HepG2 (cell line): ENCODE results near the gene CYSTM1. TPM values are rescaled to one million over a fixed set of nuclear protein-coding genes. Genes with fewer than 3 reads are reported as not detected.

ENCODE experiments used
- CENPBD1 ChIP-seq: sonication (generic); formaldehyde crosslinking; IDR thresholded peaks from 2 replicates; pipeline ENCODE4 v1.8.0; 2022; ENCODE audit warnings: missing genetic modification reagents, low read depth, mild to moderate bottlenecking, borderline replicate concordance
- GLI4 ChIP-seq: sonication (generic); formaldehyde crosslinking; IDR thresholded peaks from 2 replicates; pipeline ENCODE4 v1.5.1; 2020; ENCODE audit warnings: missing genetic modification reagents, mild to moderate bottlenecking, moderate library complexity, borderline replicate concordance
- IKZF5 ChIP-seq: IDR thresholded peaks from 2 replicates; pipeline ENCODE4 v1.6.1; 2018; ENCODE audit warnings: missing genetic modification reagents, mild to moderate bottlenecking, missing compliant biosample characterization
- KAT7 ChIP-seq: IDR thresholded peaks from 2 replicates; pipeline ENCODE4 v1.6.1; 2018; ENCODE audit warnings: borderline replicate concordance, missing compliant biosample characterization
- KDM2A ChIP-seq: sonication (generic); formaldehyde crosslinking; IDR thresholded peaks from 2 replicates; pipeline ENCODE4 v1.4.0; 2020; ENCODE audit warnings: low read depth, missing genetic modification reagents, borderline replicate concordance
- KLF11 ChIP-seq: IDR thresholded peaks from 2 replicates; pipeline ENCODE4 v1.6.1; 2016; ENCODE audit warnings: missing compliant biosample characterization
- PRDM15 ChIP-seq: sonication (generic); formaldehyde crosslinking; IDR thresholded peaks from 2 replicates; pipeline ENCODE4 v1.4.0; 2020; ENCODE audit warnings: missing genetic modification reagents
- SMAD3 ChIP-seq: sonication (generic); formaldehyde crosslinking; IDR thresholded peaks from 2 replicates; pipeline ENCODE4 v1.4.0; 2020; ENCODE audit warnings: missing genetic modification reagents
- SOX13 ChIP-seq, 3 experiments: fragments of 450-650 bp in 1 of 3; sonication (generic) in 1 of 3; formaldehyde crosslinking in 1 of 3; IDR thresholded peaks in 2 of 3; conservative IDR thresholded peaks in 1 of 3; 2 replicates each; pipeline versions ENCODE4 v1.5.0 to v1.6.1; 2016 to 2020; ENCODE audit warnings: antibody characterized with exemption in 1 of 3, mild to moderate bottlenecking in 1 of 3, missing compliant biosample characterization in 1 of 3, missing genetic modification reagents in 1 of 3, moderate library complexity in 1 of 3
- SP4 ChIP-seq: sonication (generic); formaldehyde crosslinking; IDR thresholded peaks from 2 replicates; pipeline ENCODE4 v1.8.1; 2023; ENCODE audit warnings: mild to moderate bottlenecking, missing genetic modification reagents
- ZNF782 ChIP-seq: sonication (generic); formaldehyde crosslinking; IDR thresholded peaks from 2 replicates; pipeline ENCODE4 v1.4.0; 2020; ENCODE audit warnings: missing genetic modification reagents, mild to moderate bottlenecking, borderline replicate concordance
- polyA plus RNA-seq, 8 experiments: library from polyadenylated mRNA; depleted of rRNA in 3 of 8; stranded (reverse) in 7 of 8; unstranded in 1 of 8; fragments of >200 nt; fragmentation: Illumina TruSeq in 4 of 8; extraction: Trizol in 4 of 8; gene quantifications; 2 replicates each; pipeline versions ENCODE4 v1.2.1 to v1.2.3, GENCODE V29; 2011 to 2016; ENCODE audit warnings: low read depth in 4 of 8, missing spikeins in 1 of 8, mixed read lengths in 1 of 8; ENCODE audit not compliant: insufficient read depth in 1 of 8
- total RNA-seq, 5 experiments: library from RNA; depleted of rRNA; stranded (reverse); fragments of >200 nt; fragmentation: Illumina TruSeq; extraction: Trizol; gene quantifications; 2 replicates each; pipeline ENCODE4 v1.2.3, GENCODE V29; 2016; ENCODE audit warnings: low read depth in 1 of 5
- TF ChIP-seq, protein P1 (sequence below): IDR thresholded peaks from 2 replicates; pipeline ENCODE4 v1.6.1; 2016; ENCODE audit warnings: missing compliant biosample characterization, missing genetic modification reagents, borderline replicate concordance
- TF ChIP-seq, protein P2 (sequence below): sonication (generic); formaldehyde crosslinking; IDR thresholded peaks from 2 replicates; pipeline ENCODE4 v1.4.0; 2020; ENCODE audit warnings: missing genetic modification reagents, borderline replicate concordance

Gene CYSTM1
- total and polyA plus RNA-seq, 2 of the 13 experiments (the other 11 are each of a cell fraction or from before 2014, with no cell fraction given), result 40.0 to 73.4 TPM

DNA sequence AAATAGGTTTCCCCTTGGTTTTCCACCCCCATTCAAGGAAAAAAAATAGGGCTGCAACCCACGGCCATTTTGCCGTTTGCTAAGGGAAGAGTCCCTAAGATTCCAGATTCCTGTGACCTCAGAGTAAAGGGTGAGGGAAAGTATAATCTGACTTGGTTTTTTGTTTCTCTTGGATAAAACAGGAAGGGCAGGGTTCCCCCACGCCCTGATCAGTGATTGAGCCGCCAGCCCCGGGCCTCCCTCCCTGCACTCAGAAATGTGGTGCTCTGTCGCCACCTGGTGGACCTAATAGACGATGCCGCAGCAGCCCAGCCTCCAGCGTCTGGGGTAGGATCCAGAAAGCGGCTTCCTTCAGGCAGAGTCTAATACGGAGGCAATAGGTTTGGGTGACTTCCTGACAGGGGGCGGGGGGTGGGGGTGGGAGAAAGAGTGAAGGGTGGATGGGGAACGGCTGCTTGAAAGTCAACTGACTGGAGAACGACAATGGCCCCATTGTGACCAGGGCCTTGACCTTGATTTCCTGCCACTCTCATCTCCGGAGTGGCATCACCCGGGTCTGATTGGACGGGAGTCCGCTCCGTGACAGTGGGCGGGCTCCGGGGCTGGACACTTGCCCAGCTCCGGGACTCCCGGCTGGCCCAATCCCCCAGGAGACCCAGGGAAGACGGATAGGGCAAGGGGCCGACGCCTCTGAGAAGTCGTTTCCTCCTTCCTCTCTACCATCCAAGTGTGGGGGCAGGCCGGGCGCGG lies 17.8 kb upstream of the CYSTM1 start (continued):
- TF ChIP-seq PRDM15 (CRISPR knock-in tag) (peak; percentile 67; the same call in 1 of the 2 replicates), KDM2A (CRISPR knock-in tag) (peak; percentile 82; the same call in 1 of the 2 replicates), KAT7 (CRISPR knock-in tag) (no peak), IKZF5 (CRISPR knock-in tag) (peak; percentile 72; the same call in 1 of the 2 replicates), SP4 (CRISPR knock-in tag) (peak; percentile 63; the same call in 1 of the 2 replicates), GLI4 (CRISPR knock-in tag) (no peak), CENPBD1 (CRISPR knock-in tag) (no peak), SOX13 (IDR thresholded peaks at IDR 0.05) (no peak), SOX13 (CRISPR knock-in tag; conservative IDR thresholded peaks at IDR 0.05 in 1 of 2, IDR thresholded peaks at IDR 0.05 in 1 of 2) (peak in 1 of 2 experiments; percentile 78; a peak in 2 of 4 replicates), KLF11 (no peak), SMAD3 (CRISPR knock-in tag) (peak; percentile 77; the same call in 1 of the 2 replicates), ZNF782 (CRISPR knock-in tag) (no peak; the same call in 1 of the 2 replicates)
- TF ChIP-seq, protein P1, sequence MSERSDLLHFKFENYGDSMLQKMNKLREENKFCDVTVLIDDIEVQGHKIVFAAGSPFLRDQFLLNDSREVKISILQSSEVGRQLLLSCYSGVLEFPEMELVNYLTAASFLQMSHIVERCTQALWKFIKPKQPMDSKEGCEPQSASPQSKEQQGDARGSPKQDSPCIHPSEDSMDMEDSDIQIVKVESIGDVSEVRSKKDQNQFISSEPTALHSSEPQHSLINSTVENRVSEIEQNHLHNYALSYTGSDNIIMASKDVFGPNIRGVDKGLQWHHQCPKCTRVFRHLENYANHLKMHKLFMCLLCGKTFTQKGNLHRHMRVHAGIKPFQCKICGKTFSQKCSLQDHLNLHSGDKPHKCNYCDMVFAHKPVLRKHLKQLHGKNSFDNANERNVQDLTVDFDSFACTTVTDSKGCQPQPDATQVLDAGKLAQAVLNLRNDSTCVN (CRISPR knock-in tag), result peak; percentile 86
- TF ChIP-seq, protein P2, sequence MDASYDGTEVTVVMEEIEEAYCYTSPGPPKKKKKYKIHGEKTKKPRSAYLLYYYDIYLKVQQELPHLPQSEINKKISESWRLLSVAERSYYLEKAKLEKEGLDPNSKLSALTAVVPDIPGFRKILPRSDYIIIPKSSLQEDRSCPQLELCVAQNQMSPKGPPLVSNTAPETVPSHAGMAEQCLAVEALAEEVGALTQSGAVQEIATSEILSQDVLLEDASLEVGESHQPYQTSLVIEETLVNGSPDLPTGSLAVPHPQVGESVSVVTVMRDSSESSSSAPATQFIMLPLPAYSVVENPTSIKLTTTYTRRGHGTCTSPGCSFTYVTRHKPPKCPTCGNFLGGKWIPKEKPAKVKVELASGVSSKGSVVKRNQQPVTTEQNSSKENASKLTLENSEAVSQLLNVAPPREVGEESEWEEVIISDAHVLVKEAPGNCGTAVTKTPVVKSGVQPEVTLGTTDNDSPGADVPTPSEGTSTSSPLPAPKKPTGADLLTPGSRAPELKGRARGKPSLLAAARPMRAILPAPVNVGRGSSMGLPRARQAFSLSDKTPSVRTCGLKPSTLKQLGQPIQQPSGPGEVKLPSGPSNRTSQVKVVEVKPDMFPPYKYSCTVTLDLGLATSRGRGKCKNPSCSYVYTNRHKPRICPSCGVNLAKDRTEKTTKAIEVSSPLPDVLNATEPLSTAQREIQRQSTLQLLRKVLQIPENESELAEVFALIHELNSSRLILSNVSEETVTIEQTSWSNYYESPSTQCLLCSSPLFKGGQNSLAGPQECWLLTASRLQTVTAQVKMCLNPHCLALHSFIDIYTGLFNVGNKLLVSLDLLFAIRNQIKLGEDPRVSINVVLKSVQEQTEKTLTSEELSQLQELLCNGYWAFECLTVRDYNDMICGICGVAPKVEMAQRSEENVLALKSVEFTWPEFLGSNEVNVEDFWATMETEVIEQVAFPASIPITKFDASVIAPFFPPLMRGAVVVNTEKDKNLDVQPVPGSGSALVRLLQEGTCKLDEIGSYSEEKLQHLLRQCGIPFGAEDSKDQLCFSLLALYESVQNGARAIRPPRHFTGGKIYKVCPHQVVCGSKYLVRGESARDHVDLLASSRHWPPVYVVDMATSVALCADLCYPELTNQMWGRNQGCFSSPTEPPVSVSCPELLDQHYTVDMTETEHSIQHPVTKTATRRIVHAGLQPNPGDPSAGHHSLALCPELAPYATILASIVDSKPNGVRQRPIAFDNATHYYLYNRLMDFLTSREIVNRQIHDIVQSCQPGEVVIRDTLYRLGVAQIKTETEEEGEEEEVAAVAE (CRISPR knock-in tag), result no peak
